22Rv1 (cell line): ENCODE measurements around the gene PRKRIP1.
"Not testable (repeated sequence)": the region's sequence is repeated elsewhere in the genome, so short reads cannot be mapped to it uniquely, and the experiment has no call there.

ENCODE experiments used
- H3K27ac ChIP-seq: fragments of 450-650 bp; 2 replicates; pipeline ENCODE4 v1.5.1; 2017
- ZFX ChIP-seq: fragments of 450-650 bp; IDR thresholded peaks from 2 replicates; pipeline ENCODE4 v1.6.1; 2017; ENCODE audit warnings: antibody characterized with exemption, borderline replicate concordance
- TF ChIP-seq, protein P1 (sequence below): fragments of 450-650 bp; IDR thresholded peaks from 2 replicates; pipeline ENCODE4 v1.5.1; 2017; ENCODE audit warnings: mild to moderate bottlenecking

The PRKRIP1 gene

DNA sequence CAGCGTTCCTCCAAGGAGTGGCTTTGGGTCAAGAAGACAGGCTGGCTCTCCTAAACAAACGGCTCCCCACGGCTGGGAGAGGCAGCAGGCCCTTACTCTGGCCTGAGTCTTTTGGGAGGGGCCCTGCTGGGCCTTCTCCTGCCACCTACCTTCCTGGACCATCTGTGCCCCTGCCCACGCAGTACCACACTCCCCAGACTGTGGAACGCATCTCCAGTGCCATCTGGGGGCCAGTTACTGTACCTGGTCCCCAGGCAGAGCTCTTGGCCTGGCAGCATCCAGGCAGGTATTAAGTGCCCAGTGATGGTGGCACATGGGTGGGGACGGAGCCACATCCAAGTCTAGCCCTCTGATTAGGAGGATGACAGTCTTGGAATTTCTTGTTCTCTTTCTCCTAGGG, 54.1 kb downstream of the PRKRIP1 start:
- no peak for TF ChIP-seq ZFX
- TF ChIP-seq, protein P1, sequence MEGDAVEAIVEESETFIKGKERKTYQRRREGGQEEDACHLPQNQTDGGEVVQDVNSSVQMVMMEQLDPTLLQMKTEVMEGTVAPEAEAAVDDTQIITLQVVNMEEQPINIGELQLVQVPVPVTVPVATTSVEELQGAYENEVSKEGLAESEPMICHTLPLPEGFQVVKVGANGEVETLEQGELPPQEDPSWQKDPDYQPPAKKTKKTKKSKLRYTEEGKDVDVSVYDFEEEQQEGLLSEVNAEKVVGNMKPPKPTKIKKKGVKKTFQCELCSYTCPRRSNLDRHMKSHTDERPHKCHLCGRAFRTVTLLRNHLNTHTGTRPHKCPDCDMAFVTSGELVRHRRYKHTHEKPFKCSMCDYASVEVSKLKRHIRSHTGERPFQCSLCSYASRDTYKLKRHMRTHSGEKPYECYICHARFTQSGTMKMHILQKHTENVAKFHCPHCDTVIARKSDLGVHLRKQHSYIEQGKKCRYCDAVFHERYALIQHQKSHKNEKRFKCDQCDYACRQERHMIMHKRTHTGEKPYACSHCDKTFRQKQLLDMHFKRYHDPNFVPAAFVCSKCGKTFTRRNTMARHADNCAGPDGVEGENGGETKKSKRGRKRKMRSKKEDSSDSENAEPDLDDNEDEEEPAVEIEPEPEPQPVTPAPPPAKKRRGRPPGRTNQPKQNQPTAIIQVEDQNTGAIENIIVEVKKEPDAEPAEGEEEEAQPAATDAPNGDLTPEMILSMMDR = peak; percentile 12; the same call in 1 of the 2 replicates
- no peak overlapping the region for H3K27ac ChIP-seq

DNA sequence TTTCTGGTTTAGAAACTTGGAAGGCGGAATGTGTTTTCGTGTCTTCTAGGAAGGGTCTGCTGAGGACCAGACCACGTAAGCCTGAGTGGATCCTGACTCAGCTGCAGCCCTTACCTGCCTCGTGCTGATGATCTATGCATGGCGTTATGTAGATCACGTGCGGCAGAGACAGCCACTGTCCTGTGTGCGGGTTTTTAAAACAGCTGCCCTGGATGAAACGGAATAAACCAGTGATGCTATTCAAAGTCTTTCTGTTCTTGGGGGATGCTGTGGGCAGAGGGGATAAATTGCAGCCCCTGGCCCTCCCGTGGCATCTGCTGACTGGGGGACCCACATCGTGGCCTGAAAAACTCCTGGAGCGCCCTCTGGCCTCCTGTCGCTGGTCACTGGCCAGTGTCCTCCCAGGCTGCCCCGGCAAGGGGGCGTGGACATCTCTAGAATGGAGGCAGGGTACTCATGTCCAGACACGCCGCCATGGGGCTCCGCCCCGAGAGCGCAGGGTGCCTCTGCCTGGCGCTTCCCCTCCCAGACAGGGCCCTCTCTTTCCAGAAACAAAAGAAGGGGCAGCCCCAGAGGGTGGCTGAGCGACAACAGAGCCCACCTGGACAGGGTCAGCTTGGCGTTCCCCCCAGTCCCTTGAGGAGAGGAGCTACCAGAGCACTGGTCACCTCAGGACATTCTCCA, 55.4 kb downstream of the PRKRIP1 start:
- TF ChIP-seq, protein P1 = no peak
- no peak for TF ChIP-seq ZFX
- no peak overlapping the region for H3K27ac ChIP-seq

DNA sequence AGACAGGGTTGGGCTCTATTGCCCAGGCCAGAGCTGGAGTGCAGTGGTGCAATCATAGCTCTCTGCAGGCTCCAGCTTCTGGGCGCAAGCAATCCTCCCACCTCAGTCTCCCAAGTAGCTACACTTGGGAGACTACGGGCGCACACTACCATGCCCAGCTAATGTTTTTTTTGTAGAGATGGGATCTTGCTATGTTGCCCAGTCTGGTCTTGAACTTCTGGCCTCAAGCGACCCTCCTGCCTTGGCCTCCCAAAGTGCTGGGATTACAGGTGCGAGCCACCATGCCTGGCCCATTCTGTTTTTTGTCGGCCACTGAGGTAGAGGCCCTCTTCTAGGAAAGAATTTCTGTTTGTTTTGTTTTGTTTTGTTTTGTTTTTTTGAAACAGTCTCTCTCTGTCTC, 56.3 kb downstream of the PRKRIP1 start:
- no peak overlapping the region for H3K27ac ChIP-seq
- TF ChIP-seq ZFX = no peak
- TF ChIP-seq, protein P1 = no peak

DNA sequence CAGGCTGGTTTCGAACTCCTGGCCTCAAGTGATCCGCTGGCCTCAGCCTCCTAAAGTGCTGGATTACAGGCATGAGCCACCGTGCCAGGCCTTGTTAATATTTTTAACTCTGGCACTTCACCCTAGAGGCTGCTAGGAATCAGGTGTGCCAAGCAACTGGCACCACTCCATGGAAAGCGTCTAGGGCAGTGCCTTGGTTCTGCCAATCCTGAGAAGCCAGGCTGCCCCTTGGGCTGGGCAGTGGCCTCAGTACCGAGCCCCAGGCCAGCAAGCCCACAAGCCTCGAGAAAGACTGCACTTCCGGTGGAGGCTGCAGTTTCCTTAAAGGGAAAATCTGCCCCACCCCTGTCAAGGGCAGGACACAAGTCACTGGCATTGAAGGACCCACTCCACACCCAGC, 57.2 kb downstream of the PRKRIP1 start:
- TF ChIP-seq, protein P1 = no peak
- TF ChIP-seq ZFX = no peak
- H3K27ac ChIP-seq = no peak overlapping the region

DNA sequence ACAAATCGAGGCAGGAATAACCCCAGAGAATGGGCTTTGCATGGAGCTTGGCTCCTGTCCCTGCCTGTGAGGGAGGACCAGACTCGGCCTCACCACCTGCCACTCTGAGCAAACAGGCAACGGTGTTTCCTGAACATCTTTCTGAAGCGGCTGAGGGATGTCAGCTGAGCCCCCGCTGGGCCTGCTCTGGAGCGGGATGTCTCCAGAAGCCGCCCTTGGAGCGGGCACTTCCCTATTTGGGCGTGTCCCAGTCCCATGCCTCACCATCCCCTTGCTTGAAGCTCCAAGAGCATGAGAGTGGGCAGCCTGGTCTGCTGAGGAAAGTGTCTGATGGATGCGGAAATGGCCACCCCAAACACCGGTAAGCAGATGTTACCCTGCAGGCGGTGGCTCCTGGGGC, 58.3 kb downstream of the PRKRIP1 start:
- TF ChIP-seq, protein P1 = no peak
- H3K27ac ChIP-seq = no peak overlapping the region

DNA sequence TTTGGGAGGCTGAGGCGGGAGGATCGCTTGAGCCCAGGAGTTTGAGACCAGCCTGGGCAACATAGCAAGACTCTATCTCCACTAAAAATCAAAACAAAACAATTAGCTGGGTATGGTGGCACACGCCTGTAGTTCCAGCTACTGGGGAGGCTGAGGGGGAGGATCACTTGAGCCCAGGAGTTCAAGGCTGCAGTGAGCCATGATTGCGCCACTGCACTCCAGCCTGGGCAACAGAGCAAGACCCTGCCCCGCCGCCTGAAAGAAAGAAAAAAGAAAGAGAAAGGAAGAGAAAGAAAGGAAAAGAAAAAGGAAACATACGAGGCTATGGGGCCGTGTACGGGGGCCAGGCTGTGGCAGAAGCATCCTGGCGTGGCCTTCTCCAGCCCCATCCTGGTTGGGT, 58.8 kb downstream of the PRKRIP1 start:
- H3K27ac ChIP-seq = not testable (repeated sequence)

DNA sequence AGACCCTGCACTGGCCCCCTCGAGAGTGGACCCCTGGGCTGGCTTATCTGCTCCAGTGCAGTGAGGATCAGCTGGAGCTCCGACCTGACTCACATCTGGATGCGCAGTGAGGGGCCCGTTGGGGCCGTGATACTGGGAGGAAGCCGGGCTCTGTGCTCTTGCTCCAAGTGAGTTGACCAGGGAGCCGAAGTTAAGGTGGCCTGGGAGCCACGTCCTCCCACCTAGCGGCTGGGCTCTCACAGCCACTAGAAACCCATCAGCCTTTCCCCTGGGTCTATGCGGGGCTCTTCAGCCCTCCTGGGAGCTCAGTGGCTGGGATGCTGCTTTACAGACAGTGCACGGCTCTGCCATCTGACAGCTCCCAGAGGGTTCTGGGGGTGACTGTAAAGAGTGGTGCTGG, 59.4 kb downstream of the PRKRIP1 start:
- no peak for TF ChIP-seq ZFX
- TF ChIP-seq, protein P1 = no peak
- no peak overlapping the region for H3K27ac ChIP-seq

DNA sequence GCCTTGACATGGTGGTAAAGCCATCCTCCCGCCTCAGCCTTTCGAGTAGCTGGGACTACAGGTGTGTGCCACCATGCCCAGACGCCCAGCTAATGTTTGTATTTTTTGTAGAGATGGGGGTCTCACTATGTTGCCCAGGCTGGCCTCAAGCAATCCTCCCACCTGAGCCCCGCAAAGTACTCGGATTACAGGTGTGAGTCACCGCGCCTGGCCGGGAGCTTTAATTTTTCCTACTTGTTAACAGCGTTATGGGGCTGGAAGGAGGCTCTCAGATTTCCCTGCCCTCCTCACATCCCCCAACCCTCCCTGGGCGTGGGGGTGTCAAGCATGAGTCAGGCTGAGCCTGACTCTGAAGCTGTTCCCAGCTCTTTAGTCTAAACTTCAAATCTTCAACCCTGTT, 60.2 kb downstream of the PRKRIP1 start:
- TF ChIP-seq, protein P1 = no peak
- TF ChIP-seq ZFX = no peak
- H3K27ac ChIP-seq = no peak overlapping the region
